GM21723 (cell line): ENCODE results near the gene XRRA1.
A peak's percentile ranks its signal among the peaks of the same experiment; 100 is the strongest.
"Not testable (repeated sequence)": the region's sequence is repeated elsewhere in the genome, so short reads cannot be mapped to it uniquely, and the experiment has no call there.

Experiments used
- ATAC-seq: cut with Tn5 transposase; IDR thresholded peaks from one replicate; pipeline ENCODE4 v1.9.1; 2021; ENCODE audit warnings: mild to moderate bottlenecking, moderate library complexity; ENCODE audit not compliant: unreplicated experiment

XRRA1 gene

GRCh38 chr11:74948898-74949752 is at the start of gene XRRA1, which contains the start of gene SPCS2:
TSS of gene XRRA1 (minus strand) at chr11:74949091. CDS start at chr11:74940878, 8,213 bp downstream.
TSS of gene SPCS2 (plus strand) at chr11:74949266. CDS start at chr11:74949286, 20 bp downstream.
- ATAC-seq, result peak; percentile 88

- ATAC-seq, result no peak
Measured at GRCh38 chr11:74992852-74993251, 44.0 kb upstream of the XRRA1 start.

- no peak for ATAC-seq
Measured at GRCh38 chr11:74990941-74991340, 42.0 kb upstream of the XRRA1 start.

GRCh38 chr11:74990150-74990549 is 41.3 kb upstream of the XRRA1 start:
- ATAC-seq, result not testable (repeated sequence)

- peak; percentile 18 for ATAC-seq
Measured at GRCh38 chr11:74989260-74989638, 40.4 kb upstream of the XRRA1 start.

- peak; percentile 84 for ATAC-seq
Measured at GRCh38 chr11:74988541-74989259, 39.8 kb upstream of the XRRA1 start, which contains the start of gene NEU3. TSS of gene NEU3 (plus strand) at chr11:74988933. CDS start at chr11:74989061, 128 bp downstream.

GRCh38 chr11:74984730-74985129 is 35.8 kb upstream of the XRRA1 start:
- ATAC-seq, result no peak

- no peak for ATAC-seq
Measured at GRCh38 chr11:74984070-74984469, 35.2 kb upstream of the XRRA1 start.

- ATAC-seq, result no peak
Measured at GRCh38 chr11:74981888-74982287, 33.0 kb upstream of the XRRA1 start.

GRCh38 chr11:74980634-74981033 is 31.7 kb upstream of the XRRA1 start:
- no peak for ATAC-seq

- ATAC-seq, result no peak
Measured at GRCh38 chr11:74978041-74978440, 29.1 kb upstream of the XRRA1 start.

GRCh38 chr11:74971424-74971823 is 22.5 kb upstream of the XRRA1 start:
- ATAC-seq, result no peak

GRCh38 chr11:74970852-74971395 is 22.0 kb upstream of the XRRA1 start:
- no peak for ATAC-seq

- no peak for ATAC-seq
Measured at GRCh38 chr11:74966651-74967050, 17.8 kb upstream of the XRRA1 start.

- ATAC-seq, result not testable (repeated sequence)
Measured at GRCh38 chr11:74960128-74960527, 11.2 kb upstream of the XRRA1 start.

GRCh38 chr11:74957937-74958629 is 9.2 kb upstream of the XRRA1 start:
- no peak for ATAC-seq

- no peak for ATAC-seq
Measured at GRCh38 chr11:74956397-74957015, 7.6 kb upstream of the XRRA1 start.

GRCh38 chr11:74954199-74954598 is 5.3 kb upstream of the XRRA1 start:
- ATAC-seq, result no peak

- no peak for ATAC-seq
Measured at GRCh38 chr11:74953451-74953850, 4.6 kb upstream of the XRRA1 start.

- no peak for ATAC-seq
Measured at GRCh38 chr11:74952752-74953151, 3.9 kb upstream of the XRRA1 start.

GRCh38 chr11:74951226-74951625 is 2.3 kb upstream of the XRRA1 start:
- no peak for ATAC-seq
